C4-2B (cell line): ENCODE results near the gene CCDC81.

Experiments used
- ZFX ChIP-seq: fragments of 450-650 bp; IDR thresholded peaks from 2 replicates; pipeline ENCODE4 v1.6.1; 2017
- TF ChIP-seq, protein P1 (sequence below): fragments of 450-650 bp; conservative IDR thresholded peaks from 2 replicates; pipeline ENCODE4 v1.5.1; 2017; ENCODE audit warnings: mild to moderate bottlenecking

GRCh38 chr11:86403458-86403857 is 28.8 kb downstream of the CCDC81 start:
- TF ChIP-seq, protein P1, sequence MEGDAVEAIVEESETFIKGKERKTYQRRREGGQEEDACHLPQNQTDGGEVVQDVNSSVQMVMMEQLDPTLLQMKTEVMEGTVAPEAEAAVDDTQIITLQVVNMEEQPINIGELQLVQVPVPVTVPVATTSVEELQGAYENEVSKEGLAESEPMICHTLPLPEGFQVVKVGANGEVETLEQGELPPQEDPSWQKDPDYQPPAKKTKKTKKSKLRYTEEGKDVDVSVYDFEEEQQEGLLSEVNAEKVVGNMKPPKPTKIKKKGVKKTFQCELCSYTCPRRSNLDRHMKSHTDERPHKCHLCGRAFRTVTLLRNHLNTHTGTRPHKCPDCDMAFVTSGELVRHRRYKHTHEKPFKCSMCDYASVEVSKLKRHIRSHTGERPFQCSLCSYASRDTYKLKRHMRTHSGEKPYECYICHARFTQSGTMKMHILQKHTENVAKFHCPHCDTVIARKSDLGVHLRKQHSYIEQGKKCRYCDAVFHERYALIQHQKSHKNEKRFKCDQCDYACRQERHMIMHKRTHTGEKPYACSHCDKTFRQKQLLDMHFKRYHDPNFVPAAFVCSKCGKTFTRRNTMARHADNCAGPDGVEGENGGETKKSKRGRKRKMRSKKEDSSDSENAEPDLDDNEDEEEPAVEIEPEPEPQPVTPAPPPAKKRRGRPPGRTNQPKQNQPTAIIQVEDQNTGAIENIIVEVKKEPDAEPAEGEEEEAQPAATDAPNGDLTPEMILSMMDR, result no peak
- TF ChIP-seq ZFX, result no peak
